Small intestine (tissue), 7 donors: Measurements from ENCODE around the gene DDI2. TPM values are rescaled to one million over a fixed set of nuclear protein-coding genes. Genes with fewer than 3 reads are reported as not detected.
A peak's percentile ranks its signal among the peaks of the same experiment; 100 is the strongest.

Experiments
- DNase-seq, 2 donors: peaks; one replicate each; pipeline versions ENCODE4 v3.0.0 to v3.0.0-alpha.2; 2013
- FAIRE-seq: peaks from 2 replicates; lab custom pipeline; 2012; peaks lifted over from hg19 to GRCh38; lab: Jason Lieb, UNC
- H3K27ac ChIP-seq, 3 donors: one replicate each; pipeline ENCODE4 v1.5.1; 2013; ENCODE audit warnings: low read length in 2 of 3, mild to moderate bottlenecking in 2 of 3, control low read depth in 1 of 3, inconsistent platforms in 1 of 3, low read depth in 1 of 3, moderate library complexity in 1 of 3
- H3K27me3 ChIP-seq, 3 donors: one replicate each; pipeline ENCODE4 v1.6.1; 2013; ENCODE audit warnings: low read length in 3 of 3, inconsistent platforms in 1 of 3; ENCODE audit not compliant: control insufficient read depth in 3 of 3, insufficient read depth in 3 of 3
- H3K36me3 ChIP-seq, 3 donors: one replicate each; pipeline ENCODE4 v1.6.1; 2013; ENCODE audit warnings: low read length in 3 of 3, inconsistent platforms in 1 of 3, low read depth in 1 of 3, mild to moderate bottlenecking in 1 of 3, moderate library complexity in 1 of 3; ENCODE audit not compliant: control insufficient read depth in 3 of 3, insufficient read depth in 2 of 3
- H3K4me1 ChIP-seq, 3 donors: one replicate each; pipeline ENCODE4 v1.6.1; 2013; ENCODE audit warnings: low read length in 2 of 3, inconsistent platforms in 1 of 3, low read depth in 1 of 3, mild to moderate bottlenecking in 1 of 3, moderate library complexity in 1 of 3; ENCODE audit not compliant: control insufficient read depth in 3 of 3, insufficient read depth in 2 of 3
- H3K4me3 ChIP-seq, 3 donors: one replicate each; pipeline ENCODE4 v1.5.1; 2013; ENCODE audit warnings: low read length in 3 of 3, control low read depth in 1 of 3, inconsistent platforms in 1 of 3, low read depth in 1 of 3, mild to moderate bottlenecking in 1 of 3, moderate library complexity in 1 of 3
- H3K9me3 ChIP-seq, 2 donors: one replicate each; pipeline ENCODE4 v1.6.1; 2013; ENCODE audit warnings: low read depth in 1 of 2, low read length in 1 of 2; ENCODE audit not compliant: control insufficient read depth in 2 of 2, insufficient read depth in 1 of 2
- WGBS, 3 donors: extraction: QIAGEN DNeasy Blood & Tissue Kit; methylation state at CpG; one replicate each; pipeline ENCODE4 v1.1.7; 2013; 5-methylcytosine and 5-hydroxymethylcytosine counted together
- polyA plus RNA-seq, 4 donors: library from polyadenylated mRNA; stranded (reverse) in 3 of 4; unstranded in 1 of 4; fragments of 200-250 nt in 3 of 4; fragments of 120-200 nt in 1 of 4; gene quantifications; one replicate each; pipeline versions ENCODE4 v1.2.1 to v1.2.3, GENCODE V29; 2013
- donor health status: healthy with polysubstance abuse.
- donor health status: control.
- donor health status: control.
- donor health status: Bipolar disorder and iron deficiency.
- donor health status: healthy.

Gene DDI2
- polyA plus RNA-seq, 4 donors, result 4.3 to 34.7 (median 9.7) TPM

DNA sequence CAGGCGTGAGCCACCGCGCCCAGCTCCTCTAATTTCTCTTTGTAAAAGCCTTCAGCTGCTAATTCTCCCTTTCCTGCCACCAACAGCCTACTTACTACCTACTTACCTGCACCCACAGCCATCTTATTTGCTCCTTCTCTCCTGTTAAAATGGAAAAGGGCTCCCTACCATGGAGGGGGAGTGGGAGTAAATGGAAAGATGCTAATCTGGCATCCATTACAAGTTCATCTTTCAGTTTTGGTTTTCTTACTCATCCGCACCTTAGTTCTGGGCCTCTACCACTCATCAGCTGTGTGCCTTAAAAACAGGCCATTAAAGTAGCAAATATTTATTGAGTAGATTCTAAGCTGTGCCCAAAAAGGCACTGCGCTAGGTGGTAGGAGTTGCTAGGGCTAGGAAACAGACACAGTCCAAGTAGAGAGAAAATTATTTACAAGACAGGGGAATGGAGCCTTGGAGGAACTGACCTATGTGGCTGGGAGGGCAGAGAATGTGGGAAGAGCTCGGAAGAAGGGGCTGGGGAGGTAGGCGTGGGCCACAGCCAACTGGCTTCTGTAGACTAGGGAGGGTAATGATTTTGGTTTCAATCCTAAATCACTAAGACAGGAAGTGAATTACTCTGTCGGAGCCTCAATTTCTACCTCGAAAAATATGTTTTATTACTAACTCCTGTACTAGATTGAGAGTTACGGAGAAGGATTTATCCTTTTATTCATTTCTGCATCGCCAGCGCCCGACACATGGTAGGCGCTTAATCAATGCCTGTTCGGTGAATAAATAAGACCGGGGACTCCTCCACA, 685 bp upstream of the DDI2 start:
- no peaks in the 10 kb centered on the region for H3K9me3 ChIP-seq
- H3K36me3 ChIP-seq, result peaks cover 0 to 3% (median 0%) of the 10 kb centered on the region in 3 donors
- no peaks in the 10 kb centered on the region for H3K27me3 ChIP-seq
- DNase-seq (no peak), FAIRE-seq (no peak)
- H3K4me3 ChIP-seq, result peak overlapping the region; percentile 24 to 72 (median 56)
- H3K27ac ChIP-seq, result peak overlapping the region; percentile 83 to 93 (median 84)
- WGBS, 3 donors, result 22 to 25% (median 24%) methylated on average over 16 of the region's 16 CpGs
- H3K4me1 ChIP-seq, result peaks cover 3 to 28% (median 8%) of the 10 kb centered on the region in 3 donors

DNA sequence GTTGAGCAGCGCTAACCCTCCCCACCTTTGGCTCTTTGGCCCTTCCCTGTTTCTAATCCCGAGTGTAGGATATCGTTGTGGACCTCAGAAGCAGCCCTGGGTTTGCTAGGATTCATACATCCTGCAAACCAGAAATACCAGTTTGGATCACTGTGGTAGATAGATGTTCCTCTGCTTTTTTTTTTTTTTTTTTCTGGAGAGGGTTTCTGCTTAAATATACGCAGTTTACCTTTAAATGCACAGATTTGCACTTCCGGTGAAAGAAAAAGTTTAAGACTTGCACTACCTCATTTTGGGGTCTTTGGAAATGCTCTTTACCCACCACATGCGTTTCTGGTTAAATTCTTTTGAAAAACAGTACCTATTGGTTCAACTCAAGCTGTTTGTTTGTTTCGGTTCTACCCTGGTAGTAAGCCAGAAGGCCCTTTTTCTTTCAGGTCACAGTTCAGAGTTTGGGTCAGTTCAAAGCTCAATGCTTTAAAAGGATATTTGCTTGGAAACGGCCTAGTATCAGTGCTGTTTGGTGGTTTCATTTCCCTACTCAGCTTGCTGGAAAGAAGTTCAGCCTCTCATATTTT, 908 bp downstream of the DDI2 start:
- H3K36me3 ChIP-seq, result peaks cover 0 to 3% (median 0%) of the 10 kb centered on the region in 3 donors
- H3K4me3 ChIP-seq, result peak overlapping the region; percentile 61 to 91 (median 72)
- peaks cover 5 to 28% (median 13%) of the 10 kb centered on the region in 3 donors for H3K4me1 ChIP-seq
- peak overlapping the region; percentile 93 to 98 (median 95) for H3K27ac ChIP-seq
- 0 to 2% (median 0%) methylated on average over 8 of the region's 8 CpGs for WGBS, 3 donors
- DNase-seq, result peak; percentile 69 to 77
- no peaks in the 10 kb centered on the region for H3K9me3 ChIP-seq
- no peak for FAIRE-seq
- H3K27me3 ChIP-seq, result no peaks in the 10 kb centered on the region

- FAIRE-seq (no peak), DNase-seq (peak; percentile 86 to 87)
- H3K27ac ChIP-seq, result peak overlapping the region; percentile 93 to 98 (median 95)
- H3K4me1 ChIP-seq, result peaks cover 5 to 28% (median 13%) of the 10 kb centered on the region in 3 donors
- peaks cover 0 to 3% (median 0%) of the 10 kb centered on the region in 3 donors for H3K36me3 ChIP-seq
- no peaks in the 10 kb centered on the region for H3K9me3 ChIP-seq
- whole genome bisulfite sequencing, 3 donors, result 55 to 64% (median 61%) methylated on average over 26 of the region's 26 CpGs
- no peaks in the 10 kb centered on the region for H3K27me3 ChIP-seq
- peak overlapping the region in 2 of 3 donors; percentile 72 to 91 for H3K4me3 ChIP-seq
Observed at GRCh38 chr1:15618655-15619525, 1.6 kb downstream of the DDI2 start.

GRCh38 chr1:15620155-15620545, 2.9 kb downstream of the DDI2 start:
- H3K9me3 ChIP-seq, result no peaks in the 10 kb centered on the region
- FAIRE-seq, result no peak
- no peak overlapping the region for H3K4me3 ChIP-seq
- peak in 1 of 2 donors; percentile 31 for DNase-seq
- peak overlapping the region in 2 of 3 donors; percentile 37 to 98 for H3K27ac ChIP-seq
- H3K27me3 ChIP-seq, result no peaks in the 10 kb centered on the region
- peaks cover 0 to 3% (median 0%) of the 10 kb centered on the region in 3 donors for H3K36me3 ChIP-seq
- peaks cover 5 to 29% (median 13%) of the 10 kb centered on the region in 3 donors for H3K4me1 ChIP-seq
- 13 to 35% (median 33%) methylated on average over 1 of the region's 1 CpG for WGBS, 3 donors

GRCh38 chr1:15620902-15621682, 3.8 kb downstream of the DDI2 start:
- no peak for DNase-seq
- Histone ChIP-seq H3K9me3 (no peaks in the 10 kb centered on the region), H3K27me3 (no peaks in the 10 kb centered on the region), H3K4me1 (peaks cover 5 to 29% (median 13%) of the 10 kb centered on the region in 3 donors), H3K27ac (no peak overlapping the region), H3K36me3 (peaks cover 0 to 7% (median 0%) of the 10 kb centered on the region in 3 donors), H3K4me3 (no peak overlapping the region)
- WGBS, 3 donors, result 90 to 93% (median 92%) methylated on average over 7 of the region's 7 CpGs
- FAIRE-seq, result no peak

DNA sequence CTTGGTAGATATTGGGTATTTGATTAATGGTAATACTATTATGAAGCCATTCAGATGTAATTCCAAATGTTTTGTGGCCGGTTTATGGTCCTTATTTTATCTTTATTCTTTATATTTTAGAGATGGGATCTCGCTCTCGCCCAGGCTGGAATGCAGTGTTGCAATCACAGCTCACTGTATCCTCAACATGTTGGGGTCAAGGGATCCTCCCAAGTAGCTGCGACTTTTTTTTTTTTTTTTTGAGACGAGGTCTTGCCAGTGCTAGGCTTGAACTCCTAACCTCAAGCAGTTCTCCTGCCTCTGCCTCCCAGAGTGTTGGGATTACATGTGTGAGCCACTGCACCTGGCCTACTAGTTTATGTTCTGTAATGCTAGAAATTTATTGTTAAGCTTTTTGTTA, 4.7 kb downstream of the DDI2 start:
- H3K27me3 ChIP-seq, result no peaks in the 10 kb centered on the region
- peaks cover 3 to 23% (median 13%) of the 10 kb centered on the region in 3 donors for H3K4me1 ChIP-seq
- no peak for FAIRE-seq
- H3K27ac ChIP-seq, result no peak overlapping the region
- DNase-seq, result no peak
- WGBS, 3 donors, result 45 to 52% (median 50%) methylated on average over 5 of the region's 5 CpGs
- H3K4me3 ChIP-seq, result no peak overlapping the region
- peaks cover 0 to 9% (median 2%) of the 10 kb centered on the region in 3 donors for H3K36me3 ChIP-seq
- H3K9me3 ChIP-seq, result no peaks in the 10 kb centered on the region

- no peak for FAIRE-seq
- no peak for DNase-seq
- no peak overlapping the region for H3K4me3 ChIP-seq
- no peaks in the 10 kb centered on the region for H3K27me3 ChIP-seq
- peaks cover 3 to 23% (median 13%) of the 10 kb centered on the region in 3 donors for H3K4me1 ChIP-seq
- no peaks in the 10 kb centered on the region for H3K9me3 ChIP-seq
- no peak overlapping the region for H3K27ac ChIP-seq
- 77 to 91% (median 80%) methylated on average over 7 of the region's 7 CpGs for WGBS, 3 donors
- H3K36me3 ChIP-seq, result peaks cover 0 to 9% (median 2%) of the 10 kb centered on the region in 3 donors
Observed at GRCh38 chr1:15622712-15623373, 5.6 kb downstream of the DDI2 start.
